ENCODE results near the gene EHD2. TPM values are rescaled to one million over a fixed set of nuclear protein-coding genes. Genes with fewer than 3 reads are reported as not detected.
"Not testable (repeated sequence)": the region's sequence is repeated elsewhere in the genome, so short reads cannot be mapped to it uniquely, and the experiment has no call there.

The EHD2 gene
- total RNA-seq, 1 experiment from 2014 or later, result 18.4 TPM

- DNase-seq (ENCODE audit: low spot score), result peak; percentile 100
Measured at GRCh38 chr19:47745010-47745901, 32.0 kb downstream of the EHD2 start, which contains the start of gene NOP53. TSS of gene NOP53 (plus strand) at chr19:47745546. CDS start at chr19:47745560, 14 bp downstream.

DNA sequence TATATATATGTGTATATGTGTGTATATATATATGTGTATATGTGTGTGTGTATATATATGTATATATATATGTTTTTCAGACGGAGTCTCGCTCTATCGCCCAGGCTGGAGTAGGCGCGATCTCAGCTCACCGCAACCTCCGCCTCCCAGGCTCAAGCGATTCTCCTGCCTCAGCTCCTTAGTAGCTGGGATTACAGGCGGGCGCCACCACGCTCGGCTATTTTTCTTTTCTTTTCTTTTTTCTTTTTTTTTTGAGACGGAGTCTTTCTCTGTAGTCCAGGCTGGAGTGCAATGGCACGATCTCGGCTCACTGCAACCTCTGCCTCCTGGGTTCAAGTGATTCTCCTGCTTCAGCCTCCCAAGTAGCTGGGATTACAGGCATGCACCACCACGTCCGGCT lies 32.9 kb downstream of the EHD2 start:
- DNase-seq (ENCODE audit: low spot score), result not testable (repeated sequence)

DNA sequence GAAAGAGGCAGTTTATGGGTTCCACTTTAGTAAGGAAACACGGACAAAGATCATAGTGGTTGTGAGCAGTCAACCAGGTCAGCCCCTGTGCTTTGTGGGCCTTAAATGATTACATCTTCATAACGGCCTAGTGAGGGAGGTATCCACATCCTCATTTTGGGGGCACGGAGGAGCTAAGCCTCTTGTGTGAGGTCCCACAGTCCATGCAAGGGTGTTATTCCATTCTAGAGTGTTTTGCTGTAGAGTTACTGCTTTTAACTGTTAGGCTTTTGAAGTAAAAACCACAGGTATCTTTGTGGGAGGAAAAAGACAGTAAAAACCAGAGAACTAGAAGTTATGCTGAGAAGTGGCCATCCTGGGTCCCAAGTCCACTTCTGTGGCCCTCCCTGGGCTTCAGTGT lies 36.1 kb downstream of the EHD2 start:
- DNase-seq (ENCODE audit: low spot score), result no peak

DNA sequence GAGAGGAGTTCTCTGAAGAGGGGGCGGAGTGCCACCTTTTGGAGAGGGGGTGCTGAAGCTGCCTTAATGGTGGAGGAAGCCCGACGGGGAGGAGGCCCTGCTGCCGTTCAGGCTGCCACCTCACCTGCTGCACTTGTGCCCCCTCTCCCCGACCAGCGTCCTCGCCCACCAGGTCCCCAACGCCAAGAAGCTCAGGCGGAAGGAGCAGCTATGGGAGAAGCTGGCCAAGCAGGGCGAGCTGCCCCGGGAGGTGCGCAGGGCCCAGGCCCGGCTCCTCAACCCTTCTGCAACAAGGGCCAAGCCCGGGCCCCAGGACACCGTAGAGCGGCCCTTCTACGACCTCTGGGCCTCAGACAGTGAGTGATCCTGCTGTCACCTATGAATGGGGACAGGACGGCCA lies 37.5 kb downstream of the EHD2 start:
- no peak for DNase-seq (ENCODE audit: low spot score)

- DNase-seq (ENCODE audit: low spot score), result no peak
Measured at GRCh38 chr19:47752440-47753211, 39.4 kb downstream of the EHD2 start.

DNA sequence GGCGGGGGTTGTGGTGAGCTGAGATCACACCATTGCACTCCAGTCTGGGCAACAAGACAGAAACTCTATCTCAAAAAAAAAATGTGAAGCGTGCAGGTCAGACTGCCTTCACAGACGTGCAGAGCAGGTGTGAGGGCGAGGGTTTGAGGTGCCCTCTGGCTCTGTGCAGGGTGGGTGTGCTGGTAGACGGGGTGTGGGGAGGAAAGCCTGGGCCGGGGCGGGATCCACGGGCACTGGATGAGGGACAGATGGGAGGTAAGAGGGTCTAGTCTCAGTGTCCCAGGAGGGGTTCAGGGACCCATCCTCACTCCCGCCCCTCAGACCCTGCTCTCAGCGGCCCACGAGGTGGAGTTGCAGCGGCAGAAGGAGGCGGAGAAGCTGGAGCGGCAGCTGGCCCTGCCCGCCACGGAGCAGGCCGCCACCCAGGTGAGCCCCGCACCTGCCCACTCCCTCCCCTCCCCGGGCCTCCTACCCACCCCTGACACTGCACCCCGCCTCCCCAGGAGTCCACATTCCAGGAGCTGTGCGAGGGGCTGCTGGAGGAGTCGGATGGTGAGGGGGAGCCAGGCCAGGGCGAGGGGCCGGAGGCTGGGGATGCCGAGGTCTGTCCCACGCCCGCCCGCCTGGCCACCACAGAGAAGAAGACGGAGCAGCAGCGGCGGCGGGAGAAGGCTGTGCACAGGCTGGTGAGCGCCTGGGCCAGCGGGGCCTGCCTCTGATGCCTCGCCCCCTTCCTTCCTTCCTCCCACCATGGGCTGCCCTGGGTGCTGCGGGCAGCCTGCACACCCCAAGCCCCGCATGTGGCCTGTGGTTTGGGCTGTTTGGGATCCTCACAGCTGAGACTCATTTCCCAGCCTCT lies 41.2 kb downstream of the EHD2 start:
- DNase-seq (ENCODE audit: low spot score), result no peak

DNA sequence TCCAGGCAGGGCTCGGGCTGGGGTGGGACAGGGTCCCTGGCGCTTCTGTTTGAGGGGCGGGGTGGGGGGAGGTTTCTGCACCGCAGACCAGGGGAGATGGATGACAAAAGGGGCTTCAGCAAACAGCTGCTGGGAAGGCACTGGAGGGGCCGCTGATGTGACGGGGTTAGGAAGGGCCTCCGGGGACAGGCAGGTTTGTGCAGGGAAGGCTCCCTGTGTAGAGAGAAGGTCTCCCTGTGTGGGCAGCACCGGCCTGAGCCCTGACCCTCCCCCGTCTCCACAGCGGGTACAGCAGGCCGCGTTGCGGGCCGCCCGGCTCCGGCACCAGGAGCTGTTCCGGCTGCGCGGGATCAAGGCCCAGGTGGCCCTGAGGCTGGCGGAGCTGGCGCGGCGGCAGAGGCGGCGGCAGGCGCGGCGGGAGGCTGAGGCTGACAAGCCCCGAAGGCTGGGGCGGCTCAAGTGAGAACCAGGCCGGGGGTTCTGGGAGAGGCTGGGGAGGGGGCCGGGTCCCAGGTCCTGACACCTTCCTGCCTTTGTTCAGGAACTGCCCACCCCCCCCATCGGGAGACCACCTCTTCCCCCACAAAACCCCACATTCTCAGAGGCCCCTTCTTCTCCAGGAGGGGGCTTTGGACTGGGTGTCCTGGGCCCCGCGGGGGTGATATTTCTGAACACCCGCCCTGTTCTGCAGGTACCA lies 42.0 kb downstream of the EHD2 start:
- DNase-seq (ENCODE audit: low spot score), result no peak

DNA sequence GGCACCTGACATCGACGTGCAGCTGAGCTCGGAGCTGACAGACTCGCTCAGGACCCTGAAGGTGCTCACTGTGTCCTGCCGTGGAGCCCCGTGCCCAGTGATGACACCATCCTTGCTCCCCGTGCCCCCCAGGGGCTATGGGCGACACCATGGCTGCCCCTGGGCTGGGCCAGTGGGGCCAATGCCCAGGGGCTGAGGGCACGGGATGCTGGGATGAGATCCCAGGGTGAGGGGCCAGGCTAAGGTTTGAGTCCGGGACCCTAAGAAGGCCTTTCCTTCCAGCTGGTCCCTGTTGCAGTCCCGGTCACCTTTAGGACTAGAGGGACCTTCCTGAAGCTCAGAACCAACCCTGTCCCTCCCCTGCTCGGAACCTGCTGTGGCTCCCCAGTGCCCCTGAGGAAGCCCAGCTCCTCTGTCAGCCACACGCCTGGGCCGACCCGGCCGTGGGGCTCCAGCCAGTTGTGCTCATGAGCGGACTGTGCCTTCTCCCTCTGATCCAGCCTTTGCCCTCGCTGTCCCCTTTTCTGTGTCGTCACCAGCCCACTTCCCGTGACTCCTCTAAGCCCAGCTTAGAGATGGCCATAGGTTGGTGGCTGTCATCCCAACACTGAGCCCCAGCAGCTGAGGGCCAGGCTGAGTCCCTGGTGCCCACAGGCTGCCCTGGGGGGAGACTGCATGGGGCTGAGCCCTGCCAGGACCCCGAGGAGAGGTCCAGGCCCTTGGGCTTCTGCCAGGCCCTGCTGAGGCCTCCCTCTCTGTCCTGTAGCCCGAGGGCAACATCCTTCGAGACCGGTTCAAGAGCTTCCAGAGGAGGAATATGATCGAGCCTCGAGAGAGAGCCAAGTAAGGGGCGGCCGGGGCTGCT lies 42.8 kb downstream of the EHD2 start:
- DNase-seq (ENCODE audit: low spot score), result no peak

GRCh38 chr19:47756627-47756929 lies 43.4 kb downstream of the EHD2 start:
- DNase-seq (ENCODE audit: low spot score), result no peak

DNA sequence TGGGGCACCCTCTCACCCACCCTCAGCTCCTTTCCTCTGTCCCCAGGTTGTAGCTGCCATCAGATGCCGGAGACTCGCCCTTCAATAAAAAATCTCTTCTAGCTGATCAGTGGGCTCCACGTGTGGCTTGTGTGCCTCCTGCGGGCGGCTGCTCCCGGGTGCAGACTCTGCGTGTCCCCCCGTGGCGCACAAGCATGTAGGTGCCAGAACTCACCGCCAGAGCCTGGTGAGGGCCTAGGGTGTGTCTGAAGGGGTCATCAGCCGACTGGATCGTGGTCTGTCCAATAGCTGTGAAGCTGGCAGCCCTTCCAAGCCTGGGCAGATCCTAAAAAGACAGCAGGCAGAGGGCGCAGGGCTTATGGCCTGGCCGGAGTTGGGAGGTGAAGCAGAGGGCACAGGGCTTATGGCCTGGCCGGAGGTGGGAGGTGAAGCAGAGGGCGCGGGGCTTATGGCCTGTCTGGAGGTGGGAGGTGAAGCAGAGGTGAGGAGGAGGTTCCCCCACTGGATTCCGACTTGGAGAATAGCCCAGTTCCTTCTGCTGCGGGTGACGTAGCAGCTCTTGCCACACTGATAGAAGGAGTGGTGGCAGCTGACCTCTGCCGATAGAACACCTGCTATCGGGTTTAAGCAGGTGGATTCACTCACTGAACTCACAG lies 43.9 kb downstream of the EHD2 start:
- DNase-seq (ENCODE audit: low spot score), result no peak

- DNase-seq (ENCODE audit: low spot score), result no peak
Measured at GRCh38 chr19:47757617-47758442, 44.6 kb downstream of the EHD2 start.

DNA sequence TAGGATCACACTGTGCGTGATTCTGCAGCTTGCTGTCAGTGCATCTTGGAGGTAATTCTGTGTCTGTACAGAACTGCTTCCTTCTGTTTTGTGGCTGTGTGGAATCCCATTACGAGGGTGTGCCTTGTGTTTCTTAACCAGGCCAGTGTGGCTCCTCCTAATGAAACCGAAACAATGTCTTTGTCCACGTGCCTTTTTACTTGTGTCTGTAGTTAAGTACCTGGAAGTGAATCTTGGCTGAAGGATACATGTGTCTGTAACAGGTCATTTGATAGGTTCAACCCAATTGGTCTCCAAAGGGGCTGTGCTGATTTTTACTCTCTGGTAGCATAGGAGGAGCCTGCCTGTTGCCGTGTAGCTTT lies 45.2 kb downstream of the EHD2 start:
- DNase-seq (ENCODE audit: low spot score), result no peak

- DNase-seq (ENCODE audit: low spot score), result no peak
Measured at GRCh38 chr19:47760632-47760999, 47.4 kb downstream of the EHD2 start.

- DNase-seq (ENCODE audit: low spot score), result no peak
Measured at GRCh38 chr19:47761566-47761965, 48.3 kb downstream of the EHD2 start.

DNA sequence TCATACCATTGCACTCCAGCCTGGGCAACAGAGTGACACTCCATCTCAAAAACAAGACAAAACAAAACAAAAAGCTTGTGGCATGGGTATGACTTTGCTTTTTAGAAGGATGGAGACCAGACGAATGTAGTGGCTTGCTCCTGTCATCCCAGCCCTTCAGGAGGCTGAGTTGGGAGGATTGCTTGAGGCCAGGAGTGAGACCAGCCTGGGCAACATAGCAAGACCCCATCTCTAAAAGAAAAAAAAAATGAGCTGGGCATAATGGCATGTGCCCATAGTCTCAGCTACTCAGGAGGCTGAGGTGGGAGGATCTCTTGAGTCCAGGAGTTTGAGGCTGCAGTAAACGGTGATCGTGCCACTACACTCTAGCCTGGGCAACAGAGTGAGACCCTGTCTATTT lies 48.9 kb downstream of the EHD2 start:
- DNase-seq (ENCODE audit: low spot score), result no peak

GRCh38 chr19:47762615-47763308 lies 49.5 kb downstream of the EHD2 start:
- no peak for DNase-seq (ENCODE audit: low spot score)

- not testable (repeated sequence) for DNase-seq (ENCODE audit: low spot score)
Measured at GRCh38 chr19:47764705-47765104, 51.5 kb downstream of the EHD2 start.

Data from HT-29 (cell line).